HS-27A (cell line): ENCODE data around the gene CBS.
"Not testable (repeated sequence)": the region's sequence is repeated elsewhere in the genome, so short reads cannot be mapped to it uniquely, and the experiment has no call there.

Experiments
- DNase-seq: peaks from one replicate; pipeline ENCODE4 v3.0.0-alpha.2; 2012; ENCODE audit warnings: low read depth, missing footprints

CBS gene

DNA sequence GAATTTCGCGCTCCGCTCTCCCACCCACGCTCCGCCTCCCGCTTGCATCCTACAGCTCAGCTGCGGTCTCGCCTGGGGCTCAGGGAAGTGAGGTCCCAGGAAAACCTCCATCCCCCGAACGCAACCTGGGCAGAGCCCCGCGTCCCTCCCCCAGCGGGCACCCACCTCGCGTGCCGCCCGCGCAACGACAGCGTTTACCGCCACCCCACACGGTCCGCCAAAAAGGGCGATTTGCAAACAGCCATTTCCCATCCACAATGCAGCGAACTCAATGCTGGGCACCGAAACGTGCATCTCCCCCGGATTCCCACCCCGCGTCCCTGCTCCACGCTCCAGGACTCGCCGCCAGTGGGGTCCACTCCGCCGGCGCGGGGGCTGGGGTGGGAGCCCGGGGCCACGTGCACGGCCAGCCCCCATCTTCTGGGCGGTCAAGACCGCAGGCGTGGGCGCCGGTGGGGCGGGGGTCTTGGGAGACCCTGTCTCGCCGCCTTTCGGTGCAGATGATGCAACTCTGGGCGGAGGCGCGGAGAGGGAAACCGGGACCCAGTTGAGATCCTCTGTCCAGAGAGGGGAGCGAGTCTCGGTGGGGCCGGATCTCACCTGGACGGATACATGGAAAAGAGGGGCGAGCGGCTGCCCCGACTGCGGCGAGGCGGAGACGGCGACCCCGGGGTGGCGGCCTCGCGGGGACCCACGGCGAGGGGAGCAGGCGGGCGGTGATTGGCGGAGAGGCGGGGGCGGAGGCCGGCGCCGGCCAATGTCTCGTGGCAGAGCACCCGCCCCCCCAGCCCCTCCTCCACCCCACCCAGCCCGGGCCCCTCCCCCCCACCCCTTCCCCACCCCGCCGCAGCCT lies at the start of gene CBS:
CBS (minus strand) TSS at position 666 of the 853 bp plus-strand sequence. CDS start 3,642 bp downstream, outside the sequence.
- DNase-seq: not testable (repeated sequence)

DNA sequence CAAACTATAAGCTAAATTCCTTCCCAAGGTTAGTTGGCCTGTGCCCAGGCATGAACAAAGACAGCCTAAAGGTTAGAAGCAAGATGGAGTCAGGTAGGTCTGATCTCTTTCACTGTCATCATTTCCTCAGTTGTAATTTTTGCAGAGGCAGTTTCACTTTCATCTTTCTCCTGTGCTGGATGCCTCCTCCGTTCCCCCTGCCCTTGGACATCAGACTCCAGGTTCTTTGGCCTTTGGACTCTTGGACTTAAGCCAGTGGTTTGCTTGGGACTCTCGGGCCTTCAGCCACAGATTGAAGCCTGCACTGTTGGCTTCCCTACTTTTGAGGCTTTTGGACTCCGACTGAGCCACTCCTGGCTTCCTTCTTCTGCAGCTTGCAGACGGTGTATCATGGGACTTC lies 40.3 kb upstream of the CBS start:
- not testable (repeated sequence) for DNase-seq

DNA sequence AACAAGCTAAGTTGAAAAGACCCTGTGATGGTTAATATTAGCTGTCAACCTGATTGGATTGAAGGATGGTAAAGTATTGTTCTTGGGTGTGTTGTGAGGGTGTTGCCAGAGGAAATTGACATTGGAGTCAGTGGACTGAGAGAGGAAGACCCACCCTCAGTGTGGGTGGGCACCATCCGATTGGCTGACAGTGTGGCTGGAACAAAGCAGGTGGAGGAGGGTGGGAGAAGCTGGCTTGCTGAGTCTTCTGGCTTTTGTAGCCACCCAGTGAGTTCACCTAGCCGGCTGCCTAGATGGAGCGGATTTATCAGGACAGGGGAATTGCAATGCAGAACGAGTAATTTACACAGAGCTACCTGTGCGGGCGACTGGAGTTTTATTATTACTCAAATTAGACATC lies 38.8 kb upstream of the CBS start:
- DNase-seq: not testable (repeated sequence)

DNA sequence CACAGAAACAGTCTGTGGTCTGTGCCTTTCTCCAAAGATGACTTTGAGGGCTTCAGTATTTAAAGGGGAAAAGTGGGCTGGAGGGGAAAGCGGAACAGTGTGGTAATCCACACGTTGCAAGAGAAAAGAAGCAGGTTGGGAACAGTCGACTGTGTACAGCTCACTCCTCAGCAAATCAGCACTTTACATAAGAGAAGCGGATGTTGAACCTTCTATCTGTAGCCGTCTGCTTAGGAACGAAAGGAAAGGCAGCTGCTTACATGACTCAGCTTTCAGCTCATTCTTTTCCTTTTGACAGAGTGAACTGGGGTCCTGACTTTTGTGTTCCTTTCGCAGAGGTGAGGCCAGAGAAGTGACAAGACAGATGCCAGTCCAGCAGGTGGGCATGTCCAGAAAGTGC lies 33.4 kb upstream of the CBS start:
- not testable (repeated sequence) for DNase-seq

DNA sequence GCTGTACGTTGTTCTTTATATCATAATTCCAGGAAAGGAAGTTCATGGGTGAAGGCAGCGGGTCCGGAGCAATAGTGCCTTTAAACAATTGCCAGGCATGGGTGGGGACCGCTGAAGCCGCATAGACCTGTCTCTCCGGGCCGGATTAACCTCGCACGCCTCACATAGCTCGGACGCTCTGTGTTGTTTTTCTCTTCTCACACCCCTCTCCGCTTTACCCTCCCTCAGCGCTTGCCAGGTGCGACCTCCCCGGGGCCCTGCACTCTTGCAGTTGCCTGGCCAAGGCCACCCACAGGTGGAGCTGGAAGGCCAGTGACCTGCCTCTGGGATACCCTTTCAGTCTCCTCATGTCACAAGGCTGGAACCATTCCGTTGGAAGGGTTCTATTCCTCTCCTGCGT lies 32.5 kb upstream of the CBS start:
- not testable (repeated sequence) for DNase-seq

DNA sequence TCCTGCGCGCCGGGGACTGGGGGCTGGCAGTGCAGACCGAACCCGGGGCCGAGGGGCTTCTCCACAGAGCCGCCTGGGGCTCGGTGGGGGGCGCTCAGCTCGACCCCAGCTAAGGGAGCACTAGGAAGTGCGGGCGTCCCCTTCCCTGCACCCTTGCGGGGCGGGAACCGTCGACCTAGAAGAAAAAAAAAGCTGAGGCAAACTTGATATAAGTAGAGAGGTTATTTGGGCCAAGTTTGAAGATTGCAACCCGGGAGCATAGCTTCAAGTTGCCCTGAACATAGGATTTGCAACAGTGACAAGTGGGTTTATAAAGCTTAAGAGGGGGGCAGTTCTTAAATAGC lies 32.1 kb upstream of the CBS start:
- not testable (repeated sequence) for DNase-seq

DNA sequence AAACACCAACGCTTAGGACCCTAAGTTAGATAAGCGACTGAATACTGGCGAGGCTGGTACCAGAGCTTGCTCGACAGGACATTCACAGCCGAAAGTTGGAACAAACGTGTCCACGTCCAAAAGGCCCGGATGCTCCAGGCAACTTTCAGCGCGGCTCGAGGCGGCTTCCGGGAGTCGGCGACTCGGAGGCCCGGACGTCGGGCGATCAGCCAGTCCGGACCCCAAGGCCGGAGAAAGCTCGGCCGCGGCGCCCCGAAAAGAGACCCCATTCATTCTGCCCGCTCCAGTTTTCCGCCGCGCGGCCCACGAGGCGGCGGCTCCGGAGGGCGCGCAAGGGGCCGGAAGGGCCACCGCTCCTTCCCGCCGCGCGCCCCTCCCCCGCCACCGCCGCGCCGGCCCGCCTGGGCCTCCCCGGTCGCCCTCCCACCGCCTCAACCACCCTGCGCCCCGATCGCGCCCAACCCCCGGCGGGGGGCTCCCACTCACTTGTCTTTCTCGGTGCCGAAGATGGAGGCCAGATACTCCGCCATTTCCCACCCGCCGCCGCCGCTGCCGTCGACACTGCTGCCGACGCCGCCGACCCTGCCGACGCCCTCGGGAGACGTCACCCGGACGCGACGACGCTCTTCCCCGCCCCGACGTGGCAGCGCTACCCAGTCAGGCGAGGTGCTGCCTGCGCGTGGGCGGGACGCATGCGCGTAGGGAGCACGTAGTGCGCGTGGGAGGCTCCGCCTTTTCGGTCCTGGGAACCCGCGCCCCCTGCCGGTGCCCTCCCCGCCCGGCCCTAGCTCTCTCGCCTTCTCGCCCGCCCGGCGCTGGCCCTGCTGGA lies 31.5 kb upstream of the CBS start, which contains the start of gene U2AF1:
U2AF1 (minus strand) TSS at position 606 of the 829 bp plus-strand sequence; CDS start at position 530, 76 bp downstream.
- not testable (repeated sequence) for DNase-seq

DNA sequence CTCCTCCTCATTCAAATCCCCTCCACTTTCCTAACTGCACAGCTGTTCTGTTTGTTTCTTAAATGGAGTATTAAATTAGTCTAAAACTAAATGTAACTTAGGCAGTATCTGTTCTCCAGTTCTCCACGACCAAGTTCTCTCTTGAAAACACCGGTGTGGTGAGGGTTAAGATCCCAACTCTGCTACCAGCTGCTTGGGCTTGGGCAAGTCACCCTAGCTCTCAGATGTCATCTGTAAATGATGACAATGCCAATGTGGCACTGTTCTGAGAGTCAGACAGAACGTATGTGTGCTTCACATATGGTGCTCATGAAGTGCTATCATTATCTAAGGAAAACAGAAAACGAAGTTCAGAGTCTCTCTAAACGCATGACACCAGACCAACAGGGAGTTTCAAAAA lies 29.0 kb upstream of the CBS start:
- not testable (repeated sequence) for DNase-seq

DNA sequence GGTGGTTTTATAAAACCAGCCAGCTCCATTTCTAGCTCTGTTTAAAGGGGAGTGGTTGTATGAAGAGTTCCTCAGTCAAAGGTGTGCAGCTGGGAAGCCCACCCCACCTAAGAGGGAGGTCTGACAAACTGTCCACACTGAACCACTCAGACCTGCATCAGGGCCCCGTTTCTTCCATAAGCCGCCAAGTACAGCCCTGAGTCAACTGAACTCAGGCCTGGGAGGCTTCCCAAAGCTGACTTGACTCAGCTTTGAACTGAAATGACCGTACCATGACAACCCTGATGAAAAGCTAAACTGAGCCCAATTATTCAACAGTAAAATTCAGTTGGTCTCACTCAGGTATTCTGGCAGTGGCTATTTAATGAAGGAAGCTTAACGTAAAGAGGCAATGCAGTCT lies 26.6 kb upstream of the CBS start:
- not testable (repeated sequence) for DNase-seq

DNA sequence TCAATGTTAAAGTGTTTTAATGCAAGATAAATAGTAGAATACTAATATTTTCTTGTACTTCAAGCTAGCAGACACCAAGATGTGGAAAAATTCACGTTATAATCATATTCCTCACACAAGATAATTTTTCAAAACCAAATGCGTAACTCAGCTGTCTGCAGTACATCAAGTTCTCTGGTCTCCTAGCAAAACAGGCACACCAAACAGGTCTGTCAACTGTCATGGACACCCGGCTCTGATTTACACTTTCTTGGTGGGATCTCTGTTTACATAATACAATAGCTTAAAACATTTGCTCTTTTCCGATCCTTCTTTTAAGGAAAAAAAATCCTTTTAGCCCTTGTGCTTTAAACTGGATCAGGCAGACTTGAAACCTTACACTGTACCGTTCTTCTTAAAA lies 26.0 kb upstream of the CBS start:
- not testable (repeated sequence) for DNase-seq

DNA sequence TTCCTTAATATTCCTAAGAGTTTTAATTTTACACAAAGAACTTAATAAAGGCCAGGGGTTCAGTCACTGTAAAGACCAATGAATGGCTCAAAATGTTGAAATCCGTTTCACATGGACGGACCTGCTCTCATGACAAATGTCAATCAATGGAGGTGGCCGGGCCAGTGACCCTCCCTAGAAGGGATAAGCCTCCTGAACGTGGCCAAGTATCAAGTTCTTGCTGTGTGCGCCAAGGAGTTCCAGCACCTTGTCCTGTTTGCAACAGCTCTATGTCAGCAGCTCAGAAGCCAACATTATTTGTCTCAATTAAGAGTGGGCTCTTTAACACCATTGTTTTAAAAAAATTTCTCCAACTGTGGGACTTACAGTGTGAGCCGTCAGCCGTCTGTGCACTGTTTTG lies 25.4 kb upstream of the CBS start:
- DNase-seq: not testable (repeated sequence)

DNA sequence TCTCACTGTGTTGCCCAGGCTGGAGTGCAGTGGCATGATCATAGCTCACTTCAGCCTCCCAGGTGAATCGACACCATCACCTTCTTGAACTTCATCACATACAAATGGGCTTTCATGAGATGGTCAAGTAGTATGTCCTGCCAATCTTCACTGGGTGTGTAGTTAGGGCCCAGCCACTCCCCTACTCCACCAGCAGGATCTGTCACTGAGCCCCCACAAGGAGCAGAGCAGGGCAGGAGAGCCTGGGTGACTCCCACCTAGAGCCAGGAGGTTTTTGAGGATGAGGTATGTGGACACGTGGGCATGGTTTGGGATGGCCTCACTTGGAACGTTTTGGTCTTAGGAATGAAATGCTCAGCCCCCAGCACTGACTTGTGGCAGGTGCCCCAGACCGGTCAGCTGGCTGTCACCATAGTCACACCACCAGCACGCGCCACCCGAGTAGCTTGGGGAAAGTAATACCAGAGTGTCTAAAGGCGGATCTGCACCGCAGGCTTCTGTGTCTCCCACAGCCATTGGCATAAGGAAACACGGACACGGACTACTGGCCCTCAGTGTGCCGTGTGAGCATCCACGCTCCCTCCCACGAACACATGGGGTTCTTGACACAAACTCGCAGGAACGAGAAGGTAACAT lies 16.5 kb upstream of the CBS start:
- not testable (repeated sequence) for DNase-seq

DNA sequence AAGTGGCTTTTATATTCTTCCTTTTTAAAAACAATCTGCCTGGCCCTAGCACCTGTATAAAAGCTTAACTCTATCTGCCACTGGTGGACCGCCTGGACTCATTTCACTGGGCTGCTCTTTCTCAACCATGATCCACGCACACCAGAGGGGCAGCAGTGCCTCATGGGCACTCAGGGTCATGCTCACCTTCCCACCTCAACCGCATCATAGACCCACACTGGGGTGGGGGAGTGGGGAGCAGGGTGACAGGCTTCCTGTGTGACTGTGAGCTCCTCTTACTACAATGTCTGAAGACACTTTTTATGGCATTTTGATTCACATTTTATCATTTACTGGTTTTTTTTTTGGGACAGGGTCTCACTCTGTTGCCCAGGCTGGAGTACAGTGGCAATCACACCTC lies 15.3 kb upstream of the CBS start:
- not testable (repeated sequence) for DNase-seq

DNA sequence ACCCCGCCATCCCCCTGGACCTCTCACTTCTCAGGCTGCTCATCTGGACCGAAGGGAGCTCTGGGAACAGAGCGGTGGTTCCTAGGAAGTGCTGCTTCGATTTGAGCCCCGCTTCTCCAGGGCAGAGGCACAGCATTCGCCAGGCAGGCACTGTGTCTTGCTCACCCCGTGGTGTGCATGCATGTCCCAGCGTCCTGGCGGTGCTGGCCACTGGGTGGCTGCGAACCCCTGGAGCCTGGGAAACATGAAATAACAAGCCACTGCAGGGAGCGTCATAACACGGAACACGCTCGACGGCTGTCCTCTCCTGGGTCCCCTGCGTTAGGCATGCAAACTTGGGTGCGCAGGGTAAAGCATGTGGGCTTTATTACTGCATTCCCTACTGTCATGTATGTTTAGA lies 13.8 kb upstream of the CBS start:
- not testable (repeated sequence) for DNase-seq

DNA sequence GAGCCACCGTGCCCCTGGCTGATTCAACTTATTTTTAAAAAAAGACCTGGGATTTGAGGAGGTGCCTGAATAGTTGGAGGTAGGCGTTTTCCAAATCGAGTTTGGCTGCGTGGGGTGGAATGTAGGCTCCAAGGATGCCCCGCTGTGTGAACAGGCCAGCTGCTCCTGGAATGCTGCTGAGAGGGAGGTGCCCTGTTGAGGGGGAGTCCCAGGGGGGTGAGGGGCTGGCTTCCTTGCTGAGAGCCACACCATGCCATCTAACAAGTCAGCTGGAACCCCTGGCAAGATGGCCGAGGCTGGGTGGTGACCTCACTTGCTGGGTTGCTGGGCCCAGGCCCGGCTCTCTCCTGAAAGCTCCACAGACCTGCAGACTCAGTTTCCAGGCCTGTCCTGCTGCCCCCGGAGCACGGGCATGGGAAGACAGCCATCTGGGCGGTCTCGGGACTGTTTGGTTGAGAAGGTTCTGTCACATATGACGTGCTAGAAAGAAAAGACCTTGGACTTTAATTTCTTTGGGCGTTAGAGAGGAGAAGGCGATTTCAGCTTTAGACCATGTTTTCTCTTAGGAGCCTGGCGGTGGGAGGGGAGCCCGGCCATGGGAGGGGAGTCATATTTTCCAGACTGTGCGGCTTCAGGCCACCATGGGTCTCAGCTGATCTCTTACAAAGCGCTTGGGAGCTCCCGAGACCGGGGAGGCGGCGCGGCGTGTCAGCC lies 7.1 kb upstream of the CBS start:
- not testable (repeated sequence) for DNase-seq

DNA sequence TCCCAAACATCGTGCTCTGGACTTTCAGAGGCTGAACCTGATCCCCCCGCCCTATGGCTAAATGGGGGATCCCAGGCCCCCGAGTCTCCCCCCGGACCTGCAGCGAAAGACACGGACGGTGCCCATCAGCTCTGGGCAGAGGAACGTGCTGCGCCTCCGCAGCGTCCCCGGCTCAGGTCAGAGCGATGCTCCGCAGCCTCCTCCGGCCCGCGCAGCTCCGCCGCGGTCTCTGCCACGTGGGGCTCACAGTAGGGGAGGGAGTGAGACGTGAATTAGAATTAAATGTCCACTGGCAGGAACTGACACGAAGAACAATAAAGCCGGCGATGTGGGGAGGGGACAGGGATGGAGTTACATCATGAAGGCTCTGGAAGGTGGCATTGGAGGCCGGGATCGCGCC lies 1.0 kb upstream of the CBS start:
- not testable (repeated sequence) for DNase-seq

DNA sequence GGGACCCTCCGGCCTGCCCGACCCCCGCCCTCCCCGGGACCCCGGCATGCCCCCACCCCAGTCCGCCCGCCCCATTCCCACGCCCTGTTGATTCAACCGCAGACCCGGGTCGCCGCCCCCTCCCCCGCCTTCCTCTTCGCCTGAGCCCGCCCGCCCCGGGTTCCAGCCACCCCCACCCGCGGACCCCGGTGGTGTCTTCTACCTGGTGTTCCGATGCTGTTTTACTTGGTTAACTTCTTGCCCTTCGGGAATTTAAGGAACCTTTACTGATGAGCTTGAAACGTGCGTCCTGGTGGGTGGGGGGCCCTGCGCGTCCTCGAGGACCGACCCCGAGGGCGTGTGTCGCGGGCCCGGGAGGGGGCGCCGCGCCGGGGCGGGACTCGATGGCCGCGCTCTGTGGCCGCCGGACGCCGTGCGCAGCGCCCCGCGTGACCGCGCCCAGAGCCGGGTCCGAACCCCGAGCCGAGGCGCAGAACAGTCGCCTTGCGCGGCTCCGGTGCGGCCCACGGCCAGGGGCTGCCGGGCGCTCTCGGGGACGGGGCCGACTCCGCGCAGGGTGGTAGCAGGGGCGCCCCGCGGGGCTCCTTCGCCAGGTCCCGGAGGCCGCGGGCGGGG lies 495 bp upstream of the CBS start:
- not testable (repeated sequence) for DNase-seq

DNA sequence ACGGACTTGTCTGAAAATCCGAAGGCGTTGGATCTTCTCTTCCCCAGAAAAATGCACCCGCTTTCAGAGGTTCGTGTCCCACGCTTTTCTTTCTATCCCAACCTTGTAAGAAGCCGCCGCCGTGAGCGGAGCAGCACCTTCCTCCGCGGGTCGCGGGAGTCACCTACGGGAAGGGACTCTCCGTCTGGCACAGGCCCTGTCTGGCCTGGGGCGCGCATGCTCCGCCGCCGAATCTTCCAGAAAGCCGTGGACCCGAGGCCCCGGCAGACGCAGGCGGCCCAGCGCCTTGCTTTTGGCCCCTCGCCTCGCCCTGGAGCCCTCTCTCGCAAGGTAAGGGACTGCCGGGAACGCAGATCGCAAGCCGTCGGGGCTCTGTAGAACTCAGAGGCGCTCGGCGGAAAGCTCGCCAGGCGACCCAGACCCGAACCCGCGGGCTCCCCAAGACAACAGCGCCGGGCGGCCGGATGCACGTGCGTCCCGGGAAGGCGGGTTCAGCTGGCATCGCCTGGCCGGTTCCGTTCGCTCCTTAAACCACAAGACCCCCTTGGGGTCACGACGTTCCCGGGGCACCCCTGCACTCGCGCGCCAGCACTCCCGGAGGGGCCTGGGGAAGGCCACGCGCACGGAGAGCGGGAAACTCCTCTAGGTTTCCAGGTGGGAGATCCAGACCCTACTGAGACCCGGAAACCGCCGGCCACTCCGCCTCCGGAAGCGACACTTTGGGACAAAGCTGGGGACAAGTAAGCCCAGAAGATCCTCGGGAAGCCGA lies 1.1 kb downstream of the CBS start:
- not testable (repeated sequence) for DNase-seq

DNA sequence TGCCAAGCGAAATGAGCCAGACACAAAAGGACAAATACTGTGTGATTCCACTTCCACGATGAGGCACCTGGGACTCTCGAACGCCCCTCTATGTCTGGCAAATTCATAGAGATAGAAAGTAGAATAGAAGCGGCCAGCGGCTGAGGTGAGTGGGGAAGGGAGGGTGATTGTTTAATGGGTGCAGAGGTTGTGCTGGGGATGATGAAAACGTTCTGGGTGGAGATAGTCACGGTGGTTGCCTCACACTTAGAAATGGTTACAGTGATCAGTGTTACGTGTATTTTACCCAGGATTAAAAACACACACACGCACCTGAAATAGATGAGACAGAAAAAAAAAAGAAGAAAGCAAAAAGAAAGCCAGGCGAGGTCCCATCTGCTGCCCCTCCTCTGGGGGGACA lies 2.9 kb downstream of the CBS start:
- not testable (repeated sequence) for DNase-seq

DNA sequence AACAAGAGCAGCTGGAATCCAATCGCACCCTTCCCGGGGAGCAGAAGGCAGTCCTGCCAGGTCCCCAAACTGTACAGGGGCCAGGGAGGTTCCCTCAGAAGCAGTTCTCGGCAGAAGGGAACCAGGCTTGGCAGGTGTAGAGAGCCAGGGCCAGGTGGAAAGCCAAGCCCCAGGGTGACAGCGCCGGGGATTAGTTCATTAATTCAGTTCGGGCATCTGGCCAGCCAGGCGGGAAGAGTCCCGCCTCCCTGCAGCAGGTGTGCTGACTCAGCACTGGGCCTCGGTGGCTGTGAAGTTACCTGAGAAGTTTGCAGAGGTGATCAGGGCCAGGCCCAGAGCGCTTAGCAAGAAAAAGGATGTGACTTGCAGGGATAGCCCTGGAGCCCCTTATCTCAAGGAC lies 6.0 kb downstream of the CBS start:
- not testable (repeated sequence) for DNase-seq
